ENCODE results near the gene BANP. TPM values are rescaled to one million over a fixed set of nuclear protein-coding genes. Genes with fewer than 3 reads are reported as not detected.
"Not testable (repeated sequence)": the region's sequence is repeated elsewhere in the genome, so short reads cannot be mapped to it uniquely, and the experiment has no call there.

The BANP gene
- total RNA-seq (2014; rRNA removed; shearing (Covaris generic)): 14.3 and 14.8 TPM in 2 replicates
- polyA plus RNA-seq (2016; fragmentation: Nextera tagmentation; extraction: Ambion mirVana): 14.8 and 15.9 TPM in 2 replicates

DNA sequence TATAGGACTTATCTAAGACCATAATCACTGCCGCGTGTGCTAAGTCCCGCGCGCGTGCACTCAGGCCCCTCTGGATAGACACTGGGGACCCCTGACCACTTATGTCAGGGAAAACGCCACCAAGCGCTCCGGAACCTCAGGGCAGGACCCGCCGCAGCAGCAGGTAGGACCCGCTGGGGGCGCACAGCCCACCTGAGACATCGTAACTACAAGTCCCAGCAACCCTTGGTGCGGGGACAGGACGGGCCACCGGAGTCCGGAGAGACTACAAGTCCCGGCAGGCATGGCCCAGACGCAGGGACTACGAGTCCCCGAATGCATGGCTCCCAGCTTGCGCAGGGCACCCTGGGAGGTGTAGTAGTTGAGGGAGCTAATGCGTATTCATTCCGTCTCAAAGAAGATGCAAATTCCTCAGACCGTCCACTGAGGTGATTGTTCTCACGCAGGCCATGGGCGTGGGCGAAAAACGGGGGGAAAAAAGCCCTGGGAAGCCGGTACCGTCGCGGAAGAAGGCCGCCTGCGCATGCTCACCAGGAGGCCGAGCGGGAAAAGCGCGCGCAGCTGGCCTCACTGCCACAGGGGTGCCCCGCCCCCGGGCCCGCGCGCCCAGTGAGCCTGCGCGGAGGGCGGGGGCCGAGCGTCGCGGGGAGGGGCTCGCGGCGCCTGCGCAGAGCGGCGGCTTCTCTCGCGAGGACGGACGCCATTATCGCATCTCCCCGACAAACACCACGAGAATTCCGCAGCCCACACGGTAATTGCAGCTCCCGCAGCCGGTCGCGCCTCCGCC lies at the start of gene BANP:
TSS of gene BANP (plus strand) at position 670 of the 787 bp plus-strand sequence. CDS start 23,682 bp downstream, outside the sequence.
- peak within 1 kb of the TSS; percentile 96 for H3K4me2 ChIP-seq (ENCODE audit: unreplicated experiment)

GRCh38 chr16:87904963-87905362 lies 46.3 kb upstream of the BANP start:
- 85 to 88% methylated on average over 5 of the region's 5 CpGs for WGBS, 2 experiments (ENCODE audit: low coverage in 1 of 2, low lambda C conversion rate in 2 of 2, missing lambda C conversion rate in 2 of 2)
- H3K27me3 ChIP-seq (replicated peaks; ENCODE audit: insufficient read depth); H3K4me1 ChIP-seq (ENCODE audit: insufficient read depth); H3K4me2 ChIP-seq (ENCODE audit: unreplicated experiment); H3K4me3 ChIP-seq; H3K9me2 ChIP-seq (ENCODE audit: insufficient read depth); H3K79me2 ChIP-seq (ENCODE audit: insufficient read depth); H4K20me1 ChIP-seq (ENCODE audit: insufficient read depth); H3K9me3 ChIP-seq (ENCODE audit: low read depth); H3K36me3 ChIP-seq (ENCODE audit: low read depth); DNase-seq; H2AFZ ChIP-seq; H3F3A ChIP-seq (ENCODE audit: insufficient read depth); H3K9ac ChIP-seq; in situ Hi-C loops (cut with MboI); H3K27ac ChIP-seq: not testable (repeated sequence)

More for the DNA sequence above, at the start of gene BANP:
- peaks cover 12% of the 10 kb centered on the region for H3K4me1 ChIP-seq (ENCODE audit: insufficient read depth)
- DNase-seq: peak; percentile 99
- no peaks in the 10 kb centered on the region for H3K9me3 ChIP-seq (ENCODE audit: low read depth)
- peak within 1 kb of the TSS; percentile 85 for H3K27ac ChIP-seq
- no peaks in the 10 kb centered on the region for H3K9me2 ChIP-seq (ENCODE audit: insufficient read depth)
- peak within 1 kb of the TSS; percentile 95 for H2AFZ ChIP-seq
- peak within 1 kb of the TSS; percentile 94 for H3K4me3 ChIP-seq
- TF ChIP-seq EZH2phosphoT487 (IDR thresholded peaks at IDR 0.05; ENCODE audit: insufficient read depth, low read depth): no peak
- no peak for TF ChIP-seq EZH2 (IDR thresholded peaks at IDR 0.05; ENCODE audit: insufficient read depth, poor library complexity, severe bottlenecking)
- H4K20me1 ChIP-seq (ENCODE audit: insufficient read depth): no peaks in the 10 kb centered on the region
- no peaks in the 10 kb centered on the region for H3K27me3 ChIP-seq (replicated peaks; ENCODE audit: insufficient read depth)
- H3K79me2 ChIP-seq (ENCODE audit: insufficient read depth): peaks cover 44% of the 10 kb centered on the region
- in situ Hi-C loops (cut with MboI): no loop called here
- H3K9ac ChIP-seq: peak within 1 kb of the TSS; percentile 100
- no peaks in the 10 kb centered on the region for H3F3A ChIP-seq (ENCODE audit: insufficient read depth)
- WGBS, 2 experiments (ENCODE audit: low coverage in 1 of 2, low lambda C conversion rate in 2 of 2, missing lambda C conversion rate in 2 of 2): 1 to 2% methylated on average over 45 to 70 of the region's 73 CpGs
- H3K36me3 ChIP-seq (ENCODE audit: low read depth): no peaks in the 10 kb centered on the region; the same call in 1 of the 2 replicates

- H3K9ac ChIP-seq; H3K27me3 ChIP-seq (replicated peaks; ENCODE audit: insufficient read depth); H3F3A ChIP-seq (ENCODE audit: insufficient read depth); DNase-seq; H3K9me2 ChIP-seq (ENCODE audit: insufficient read depth); H3K9me3 ChIP-seq (ENCODE audit: low read depth); H4K20me1 ChIP-seq (ENCODE audit: insufficient read depth); in situ Hi-C loops (cut with MboI); H3K36me3 ChIP-seq (ENCODE audit: low read depth); H2AFZ ChIP-seq; H3K27ac ChIP-seq; H3K79me2 ChIP-seq (ENCODE audit: insufficient read depth); H3K4me1 ChIP-seq (ENCODE audit: insufficient read depth); H3K4me2 ChIP-seq (ENCODE audit: unreplicated experiment); H3K4me3 ChIP-seq: not testable (repeated sequence)
- 87 to 88% methylated on average over 7 of the region's 7 CpGs for WGBS, 2 experiments (ENCODE audit: low coverage in 1 of 2, low lambda C conversion rate in 2 of 2, missing lambda C conversion rate in 2 of 2)
Measured at GRCh38 chr16:87905521-87905920, 45.7 kb upstream of the BANP start.

DNA sequence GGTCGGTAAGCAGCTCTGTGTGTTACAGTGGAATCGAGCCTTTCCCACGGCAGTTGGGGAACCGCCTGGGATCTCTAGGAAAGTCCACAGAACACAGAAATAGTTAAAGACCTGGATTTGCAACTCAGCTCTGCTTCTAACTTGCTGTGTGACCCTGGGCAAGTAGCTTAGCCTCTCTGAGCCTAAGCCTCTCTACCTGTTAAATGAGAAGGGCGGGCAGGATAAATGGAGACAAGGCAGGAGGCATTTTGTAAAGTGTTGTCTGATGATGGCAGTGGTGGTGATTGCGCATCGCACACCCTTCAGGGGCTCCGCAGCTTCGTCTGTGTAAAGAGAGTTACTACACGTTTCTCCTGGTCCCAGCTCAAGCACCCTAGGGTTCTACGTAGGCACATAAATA lies 43.1 kb upstream of the BANP start:
- H3K9me2 ChIP-seq (ENCODE audit: insufficient read depth); in situ Hi-C loops (cut with MboI); H3K36me3 ChIP-seq (ENCODE audit: low read depth); H3F3A ChIP-seq (ENCODE audit: insufficient read depth); H3K27me3 ChIP-seq (replicated peaks; ENCODE audit: insufficient read depth); H2AFZ ChIP-seq; H4K20me1 ChIP-seq (ENCODE audit: insufficient read depth); H3K79me2 ChIP-seq (ENCODE audit: insufficient read depth); DNase-seq; H3K4me2 ChIP-seq (ENCODE audit: unreplicated experiment); H3K4me1 ChIP-seq (ENCODE audit: insufficient read depth); H3K9me3 ChIP-seq (ENCODE audit: low read depth); H3K27ac ChIP-seq; H3K9ac ChIP-seq; H3K4me3 ChIP-seq: not testable (repeated sequence)
- WGBS, 2 experiments (ENCODE audit: low coverage in 1 of 2, low lambda C conversion rate in 2 of 2, missing lambda C conversion rate in 2 of 2): 87 to 90% methylated on average over 11 of the region's 11 CpGs

- not testable (repeated sequence) for H3K4me3 ChIP-seq; H3K27me3 ChIP-seq (replicated peaks; ENCODE audit: insufficient read depth)
Measured at GRCh38 chr16:87909203-87909935, 41.9 kb upstream of the BANP start.

DNA sequence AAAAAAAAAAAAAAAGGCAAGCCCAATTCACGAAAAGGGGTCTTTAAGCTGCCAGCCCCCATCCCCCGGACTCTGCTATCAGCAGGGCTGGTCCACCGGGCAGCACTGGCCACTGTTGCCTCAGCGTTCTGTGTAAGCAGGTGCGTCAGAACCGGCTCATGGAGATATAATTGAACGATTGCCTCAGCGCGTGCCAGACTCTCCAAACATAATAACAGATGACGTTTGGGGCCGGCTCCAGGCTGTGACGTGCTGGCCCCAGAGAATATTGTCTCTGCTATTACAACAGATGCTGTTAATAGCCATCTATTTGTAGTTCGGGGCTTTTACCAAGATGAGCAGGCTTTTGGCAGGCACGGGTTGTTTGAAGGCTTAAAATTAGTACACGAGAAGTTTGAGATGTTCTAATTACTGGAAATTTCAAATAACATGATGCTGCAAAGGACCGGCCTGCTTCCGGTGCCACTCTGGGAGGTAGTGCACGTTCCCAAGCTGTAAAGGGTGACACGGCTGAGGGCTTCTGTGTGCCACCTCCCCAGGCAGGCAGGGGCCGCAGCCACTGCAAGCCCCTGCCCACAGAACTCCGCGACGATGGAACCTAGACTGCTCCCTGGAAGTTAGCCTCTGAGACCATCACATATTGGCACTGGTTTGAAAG lies 40.0 kb upstream of the BANP start:
- H3K4me1 ChIP-seq (ENCODE audit: insufficient read depth); H3K27ac ChIP-seq; H3K4me3 ChIP-seq; H3K27me3 ChIP-seq (replicated peaks; ENCODE audit: insufficient read depth); H3K36me3 ChIP-seq (ENCODE audit: low read depth); H3K9me3 ChIP-seq (ENCODE audit: low read depth); H2AFZ ChIP-seq; H3K79me2 ChIP-seq (ENCODE audit: insufficient read depth); in situ Hi-C loops (cut with MboI); H3F3A ChIP-seq (ENCODE audit: insufficient read depth); H3K9me2 ChIP-seq (ENCODE audit: insufficient read depth); H4K20me1 ChIP-seq (ENCODE audit: insufficient read depth): not testable (repeated sequence)
- peak overlapping the region; percentile 40 for H3K9ac ChIP-seq
- peak overlapping the region; percentile 1 for H3K4me2 ChIP-seq (ENCODE audit: unreplicated experiment)
- WGBS, 2 experiments (ENCODE audit: low coverage in 1 of 2, low lambda C conversion rate in 2 of 2, missing lambda C conversion rate in 2 of 2): 4 to 7% methylated on average over 23 of the region's 23 CpGs
- DNase-seq: peak; percentile 97

More at GRCh38 chr16:87909203-87909935, 41.9 kb upstream of the BANP start:
- H3K4me1 ChIP-seq (ENCODE audit: insufficient read depth); H3F3A ChIP-seq (ENCODE audit: insufficient read depth); H3K79me2 ChIP-seq (ENCODE audit: insufficient read depth); H3K36me3 ChIP-seq (ENCODE audit: low read depth); H3K9me3 ChIP-seq (ENCODE audit: low read depth); H3K27ac ChIP-seq; H3K9me2 ChIP-seq (ENCODE audit: insufficient read depth); H2AFZ ChIP-seq; H3K4me2 ChIP-seq (ENCODE audit: unreplicated experiment); H3K9ac ChIP-seq; in situ Hi-C loops (cut with MboI); H4K20me1 ChIP-seq (ENCODE audit: insufficient read depth): not testable (repeated sequence)
- WGBS, 2 experiments (ENCODE audit: low coverage in 1 of 2, low lambda C conversion rate in 2 of 2, missing lambda C conversion rate in 2 of 2): 37 to 38% methylated on average over 35 to 36 of the region's 36 CpGs
- peak; percentile 74 for DNase-seq

Measured in GM23248 (cell line).